Natural killer cell (primary cell): Measurements from ENCODE around the gene CACNA2D3. TPM values are rescaled to one million over a fixed set of nuclear protein-coding genes. Genes with fewer than 3 reads are reported as not detected.

Source experiments
- ATAC-seq, 3 donors: fragments of 150-1000 bp in 2 of 3; fragments of 200-7000 bp in 1 of 3; cut with Tn5 transposase; 1 replicate in 1 of 3; 2 replicates in 2 of 3; pipeline ENCODE4 v1.10.0; 2021; ENCODE audit warnings: mild to moderate bottlenecking in 2 of 3, moderate library complexity in 2 of 3
- DNase-seq, 2 donors: peaks; one replicate each; pipeline versions ENCODE4 v3.0.0 to v3.0.0-alpha.2; 2013 to 2021; ENCODE audit warnings: mixed read lengths in 1 of 2
- H3K27ac ChIP-seq: one replicate; pipeline ENCODE4 v1.5.1; 2013; ENCODE audit warnings: mild to moderate bottlenecking, low read length
- H3K27me3 ChIP-seq: one replicate; pipeline ENCODE4 v1.6.1; 2013; ENCODE audit warnings: low read length; ENCODE audit not compliant: control insufficient read depth, insufficient read depth
- H3K36me3 ChIP-seq: one replicate; pipeline ENCODE4 v1.6.1; 2013; ENCODE audit warnings: low read length; ENCODE audit not compliant: control insufficient read depth, insufficient read depth
- H3K4me1 ChIP-seq: one replicate; pipeline ENCODE4 v1.6.1; 2013; ENCODE audit warnings: low read length; ENCODE audit not compliant: control insufficient read depth, insufficient read depth
- H3K4me3 ChIP-seq: one replicate; pipeline ENCODE4 v1.5.1; 2013; ENCODE audit warnings: low read length
- H3K9me3 ChIP-seq: one replicate; pipeline ENCODE4 v1.6.1; 2013; ENCODE audit warnings: low read length; ENCODE audit not compliant: control insufficient read depth, insufficient read depth
- H3K27ac Mint-ChIP-seq, 2 donors: one replicate each; pipeline ENCODE4 v1.8.0; 2022; ENCODE audit warnings: mild to moderate bottlenecking in 2 of 2, mixed read lengths in 2 of 2, moderate library complexity in 1 of 2
- H3K27me3 Mint-ChIP-seq, 2 donors: one replicate each; pipeline ENCODE4 v1.8.0; 2022; ENCODE audit warnings: low read depth in 2 of 2, mixed read lengths in 2 of 2
- H3K36me3 Mint-ChIP-seq: one replicate; pipeline ENCODE4 v1.8.0; 2022; ENCODE audit warnings: mixed read lengths
- H3K4me1 Mint-ChIP-seq, 2 donors: one replicate each; pipeline ENCODE4 v1.8.0; 2022; ENCODE audit warnings: mixed read lengths in 2 of 2
- H3K4me3 Mint-ChIP-seq: one replicate; pipeline ENCODE4 v1.8.0; 2022; ENCODE audit warnings: mild to moderate bottlenecking, moderate library complexity, mixed read lengths
- H3K9me3 Mint-ChIP-seq, 2 donors: one replicate each; pipeline ENCODE4 v1.8.0; 2022; ENCODE audit warnings: mixed read lengths in 2 of 2
- CTCF ChIP-seq: fragments of 200-600 bp; IDR thresholded peaks from one replicate; pipeline ENCODE4 v1.8.0; 2022; ENCODE audit warnings: antibody characterized with exemption
- WGBS: methylation state at CpG from one replicate; pipeline ENCODE4 v1.1.7; 2013; ENCODE audit warnings: missing lambda C conversion rate; ENCODE audit not compliant: insufficient coverage; 5-methylcytosine and 5-hydroxymethylcytosine counted together
- intact Hi-C: fragments of 100-400 bp; cut with micrococcal nuclease; formaldehyde crosslinking; loops from one replicate; pipeline ENCODE4 v1.14.2; 2022
- total RNA-seq, 4 donors: library from RNA; stranded (reverse); fragments of 120-200 nt in 1 of 4; gene quantifications; one replicate each; pipeline versions ENCODE4 v1.2.3 to v1.2.4, GENCODE V29; 2013 to 2022

Gene CACNA2D3
- total RNA-seq, 3 donors from 2014 or later (not counting 1 experiment from before 2014, with no cell fraction given) = 0.49 TPM; not detected in 2

GRCh38 chr3:54163441-54163840 lies 41.1 kb downstream of the CACNA2D3 start:
- Histone ChIP-seq H3K27ac (no peak overlapping the region), H3K4me3 (no peak overlapping the region), H3K27me3 (no peaks in the 10 kb centered on the region), H3K4me1 (no peaks in the 10 kb centered on the region), H3K36me3 (no peaks in the 10 kb centered on the region), H3K9me3 (peaks cover 4% of the 10 kb centered on the region)
- Mint-ChIP-seq H3K27ac (no peak overlapping the region), H3K4me3 (no peak overlapping the region), H3K9me3 (peaks cover 0 to 2% of the 10 kb centered on the region in 2 donors), H3K4me1 (no peaks in the 10 kb centered on the region), H3K27me3 (no peaks in the 10 kb centered on the region), H3K36me3 (no peaks in the 10 kb centered on the region)
- TF ChIP-seq CTCF = no peak
- no peak for DNase-seq
- intact Hi-C loops = no loop called here
- WGBS = 87% methylated on average over 9 of the region's 9 CpGs
- no peak for ATAC-seq

DNA sequence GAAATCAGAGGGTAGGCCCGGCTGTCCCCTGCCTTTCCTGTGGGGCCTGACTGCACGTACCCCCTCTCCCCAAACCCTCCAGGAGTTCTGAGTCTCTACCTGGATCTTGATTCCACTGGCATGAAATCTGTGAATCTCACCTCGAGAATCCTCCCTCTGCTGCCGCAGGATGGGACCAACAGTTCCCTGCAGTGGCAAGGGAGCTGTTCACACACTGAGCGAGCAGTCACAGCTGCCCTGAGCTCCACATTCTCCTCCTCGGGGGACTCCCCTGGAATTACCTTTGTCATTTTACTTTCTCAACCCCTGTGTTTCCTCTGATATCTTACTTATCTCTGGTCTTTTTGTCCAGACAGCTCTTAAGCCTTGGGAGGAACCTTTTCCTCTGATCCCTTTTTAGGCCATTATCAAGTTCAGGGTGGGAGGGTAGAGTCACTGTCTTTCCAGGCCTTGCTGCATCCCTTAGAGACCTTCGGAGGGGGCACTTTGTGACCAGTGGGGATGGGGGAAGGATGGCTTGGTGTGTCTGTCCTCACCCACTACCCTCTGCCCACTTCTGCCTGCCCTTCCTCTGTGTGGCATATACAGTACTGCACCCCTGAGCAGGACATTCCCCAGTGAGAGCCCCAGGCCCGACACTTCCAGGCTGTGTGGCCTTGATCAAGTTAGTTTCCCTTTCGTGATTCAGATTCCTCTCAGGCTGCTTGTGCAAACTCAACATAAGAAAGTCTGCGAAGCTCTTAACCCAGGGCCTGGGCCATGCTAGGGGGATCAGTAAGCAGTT lies 42.0 kb downstream of the CACNA2D3 start:
- no peak for ATAC-seq
- 68% methylated on average over 9 of the region's 10 CpGs for WGBS
- intact Hi-C loops = no loop called here

DNA sequence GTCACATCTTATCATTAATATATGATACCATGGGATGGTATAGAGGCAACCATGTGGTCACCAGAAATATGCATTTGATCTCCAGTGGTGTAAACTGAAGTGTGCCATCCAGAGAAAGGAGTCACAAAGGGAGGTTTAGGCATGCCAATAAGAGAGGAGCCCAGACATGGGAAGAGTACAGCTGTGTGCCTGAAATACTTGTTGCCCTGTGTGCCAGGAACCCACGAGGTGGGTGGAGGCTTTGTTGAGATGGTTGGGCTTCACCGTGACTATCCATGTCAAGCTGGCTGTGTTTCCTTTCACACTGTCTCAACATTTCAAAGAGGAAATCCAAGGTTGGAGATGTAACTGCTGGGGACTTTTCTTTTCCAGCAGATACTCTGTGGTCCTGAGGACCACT lies 43.5 kb downstream of the CACNA2D3 start:
- DNase-seq (no peak), ATAC-seq (no peak)
- Mint-ChIP-seq H3K4me1 (no peaks in the 10 kb centered on the region), H3K36me3 (no peaks in the 10 kb centered on the region), H3K27ac (no peak overlapping the region), H3K4me3 (no peak overlapping the region), H3K27me3 (no peaks in the 10 kb centered on the region), H3K9me3 (peaks cover 2% of the 10 kb centered on the region in 2 donors)
- Histone ChIP-seq H3K27me3 (no peaks in the 10 kb centered on the region), H3K9me3 (peaks cover 4% of the 10 kb centered on the region), H3K4me1 (no peaks in the 10 kb centered on the region), H3K4me3 (no peak overlapping the region), H3K27ac (no peak overlapping the region), H3K36me3 (no peaks in the 10 kb centered on the region)
- no peak for TF ChIP-seq CTCF
- intact Hi-C loops = no loop called here
- 64% methylated on average over 2 of the region's 2 CpGs for WGBS

More for the DNA sequence above, 42.0 kb downstream of the CACNA2D3 start:
- no peak for DNase-seq
- peaks cover 2% of the 10 kb centered on the region in 2 donors for H3K9me3 Mint-ChIP-seq
- Histone ChIP-seq H3K36me3 (no peaks in the 10 kb centered on the region), H3K9me3 (peaks cover 4% of the 10 kb centered on the region), H3K4me3 (no peak overlapping the region), H3K27me3 (no peaks in the 10 kb centered on the region), H3K4me1 (no peaks in the 10 kb centered on the region), H3K27ac (no peak overlapping the region)
- no peak overlapping the region for H3K4me3 Mint-ChIP-seq
- H3K27ac Mint-ChIP-seq = no peak overlapping the region
- H3K36me3 Mint-ChIP-seq = no peaks in the 10 kb centered on the region
- no peak for TF ChIP-seq CTCF
- no peaks in the 10 kb centered on the region for H3K27me3 Mint-ChIP-seq
- H3K4me1 Mint-ChIP-seq = no peaks in the 10 kb centered on the region

DNA sequence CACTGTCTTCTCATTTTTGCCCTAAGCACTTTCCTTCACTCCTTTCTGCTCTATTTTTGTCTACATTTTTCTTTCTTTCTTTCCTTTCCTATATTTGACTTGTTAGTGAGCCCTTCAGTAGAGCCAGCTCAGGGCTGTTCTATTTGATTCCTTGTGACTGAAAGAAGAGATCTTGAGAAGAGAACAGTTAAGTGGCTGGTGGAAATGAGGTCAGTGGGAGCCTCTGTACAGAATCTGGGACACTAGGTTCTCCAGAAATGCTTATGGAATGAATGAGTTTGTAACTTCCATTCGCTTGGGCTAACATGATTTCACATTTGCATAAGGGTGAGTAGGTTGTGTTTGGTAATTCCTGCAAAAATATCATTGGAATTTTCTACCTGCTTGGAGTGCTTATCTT lies 45.6 kb downstream of the CACNA2D3 start:
- Mint-ChIP-seq H3K4me1 (no peaks in the 10 kb centered on the region), H3K4me3 (no peak overlapping the region), H3K36me3 (no peaks in the 10 kb centered on the region), H3K9me3 (peaks cover 2% of the 10 kb centered on the region in 2 donors), H3K27me3 (no peaks in the 10 kb centered on the region), H3K27ac (no peak overlapping the region)
- intact Hi-C loops = no loop called here
- DNase-seq (no peak), ATAC-seq (no peak)
- TF ChIP-seq CTCF = no peak
- H3K4me1 ChIP-seq = no peaks in the 10 kb centered on the region
- WGBS = 68% methylated on average over 1 of the region's 1 CpG
- peaks cover 4% of the 10 kb centered on the region for H3K9me3 ChIP-seq
- H3K4me3 ChIP-seq = no peak overlapping the region
- H3K27me3 ChIP-seq = no peaks in the 10 kb centered on the region
- no peak overlapping the region for H3K27ac ChIP-seq
- no peaks in the 10 kb centered on the region for H3K36me3 ChIP-seq
